DOHH2 (cell line): ENCODE measurements around the gene GGT6.

Experiments used
- EZH2phosphoT487 ChIP-seq: fragments of 200-600 bp; sonication (generic); IDR thresholded peaks from 2 replicates; pipeline ENCODE4 v1.6.1; 2017; ENCODE audit warnings: borderline replicate concordance, mild to moderate bottlenecking, antibody characterized with exemption, low read length, moderate library complexity, mixed read lengths
- TF ChIP-seq, protein P1 (sequence below): fragments of 200-600 bp; sonication (generic); IDR thresholded peaks from one replicate; pipeline ENCODE4 v1.5.1; 2014; ENCODE audit warnings: antibody characterized with exemption, mild to moderate bottlenecking, low read depth, low read length; ENCODE audit not compliant: poor library complexity, severe bottlenecking

DNA sequence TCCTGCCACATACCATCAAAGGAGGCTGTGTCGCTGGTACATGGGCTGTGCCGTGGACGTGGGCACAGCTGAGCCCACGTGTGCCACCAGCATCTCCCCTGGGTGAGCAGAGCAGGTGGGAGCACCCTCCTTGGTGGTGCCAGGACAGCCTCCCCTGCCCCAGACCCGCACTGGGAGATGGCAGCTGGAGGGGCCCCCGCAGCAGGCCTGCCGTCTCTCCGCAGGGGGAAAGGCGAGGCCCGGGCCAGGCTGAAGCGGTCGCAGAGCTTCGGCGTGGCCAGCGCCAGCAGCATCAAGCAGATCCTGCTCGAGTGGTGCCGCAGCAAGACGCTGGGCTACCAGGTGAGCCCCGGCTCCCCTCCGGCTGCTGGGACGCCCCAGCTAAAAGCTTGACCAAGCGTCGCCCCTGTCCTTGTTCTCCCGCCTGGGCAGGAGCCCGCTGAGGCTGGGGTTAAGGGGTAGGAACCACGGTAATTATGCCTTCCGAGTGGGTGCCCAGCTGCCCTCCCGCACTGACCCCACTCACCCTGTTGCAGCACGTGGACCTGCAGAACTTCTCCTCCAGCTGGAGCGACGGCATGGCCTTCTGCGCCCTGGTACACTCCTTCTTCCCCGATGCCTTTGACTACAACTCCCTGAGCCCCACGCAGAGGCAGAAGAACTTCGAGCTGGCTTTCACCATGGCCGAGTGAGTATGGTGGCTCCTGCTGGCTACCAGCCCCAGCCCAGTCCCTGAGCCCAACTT, 36.4 kb upstream of the GGT6 start:
- TF ChIP-seq, protein P1, sequence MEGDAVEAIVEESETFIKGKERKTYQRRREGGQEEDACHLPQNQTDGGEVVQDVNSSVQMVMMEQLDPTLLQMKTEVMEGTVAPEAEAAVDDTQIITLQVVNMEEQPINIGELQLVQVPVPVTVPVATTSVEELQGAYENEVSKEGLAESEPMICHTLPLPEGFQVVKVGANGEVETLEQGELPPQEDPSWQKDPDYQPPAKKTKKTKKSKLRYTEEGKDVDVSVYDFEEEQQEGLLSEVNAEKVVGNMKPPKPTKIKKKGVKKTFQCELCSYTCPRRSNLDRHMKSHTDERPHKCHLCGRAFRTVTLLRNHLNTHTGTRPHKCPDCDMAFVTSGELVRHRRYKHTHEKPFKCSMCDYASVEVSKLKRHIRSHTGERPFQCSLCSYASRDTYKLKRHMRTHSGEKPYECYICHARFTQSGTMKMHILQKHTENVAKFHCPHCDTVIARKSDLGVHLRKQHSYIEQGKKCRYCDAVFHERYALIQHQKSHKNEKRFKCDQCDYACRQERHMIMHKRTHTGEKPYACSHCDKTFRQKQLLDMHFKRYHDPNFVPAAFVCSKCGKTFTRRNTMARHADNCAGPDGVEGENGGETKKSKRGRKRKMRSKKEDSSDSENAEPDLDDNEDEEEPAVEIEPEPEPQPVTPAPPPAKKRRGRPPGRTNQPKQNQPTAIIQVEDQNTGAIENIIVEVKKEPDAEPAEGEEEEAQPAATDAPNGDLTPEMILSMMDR = no peak
- TF ChIP-seq EZH2phosphoT487 = no peak
